NCI-H82 treated with DMSO at 0.1 percent for 48 hours (cell line): ENCODE results near the gene CFH.
"Not testable (repeated sequence)": the region's sequence is repeated elsewhere in the genome, so short reads cannot be mapped to it uniquely, and the experiment has no call there.

ENCODE experiments used
- DNase-seq: peaks from one replicate; lab custom pipeline; 2025; ENCODE audit not compliant: unreplicated experiment; lab: John Stamatoyannopoulos, UW

The CFH gene

GRCh38 chr1:196661345-196661744, 9.5 kb downstream of the CFH start:
- no peak for DNase-seq

DNA sequence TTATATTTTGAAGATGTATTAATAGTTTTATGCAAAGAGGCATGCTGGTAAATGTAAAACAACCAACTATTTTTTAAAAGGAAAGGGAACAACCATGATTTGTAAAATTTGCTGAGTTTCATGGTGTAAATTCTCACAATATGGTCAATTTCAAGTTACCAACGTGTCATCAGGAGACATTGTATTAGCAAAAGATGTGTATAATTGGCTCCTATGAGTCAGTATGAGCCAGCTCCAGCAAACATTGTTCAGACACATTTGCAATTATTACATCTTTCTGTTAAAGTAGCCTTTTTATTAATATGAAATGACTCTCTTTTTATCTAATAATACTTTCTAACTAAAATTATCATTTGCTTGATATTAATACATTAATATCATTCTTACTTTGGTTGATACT, 15.3 kb downstream of the CFH start:
- no peak for DNase-seq

GRCh38 chr1:196669051-196669450, 17.2 kb downstream of the CFH start:
- no peak for DNase-seq

GRCh38 chr1:196669693-196670092, 17.9 kb downstream of the CFH start:
- DNase-seq: no peak

GRCh38 chr1:196674908-196675307, 23.1 kb downstream of the CFH start:
- no peak for DNase-seq

GRCh38 chr1:196677781-196678509, 26.1 kb downstream of the CFH start:
- no peak for DNase-seq

- no peak for DNase-seq
Measured at GRCh38 chr1:196678510-196678884, 26.7 kb downstream of the CFH start.

DNA sequence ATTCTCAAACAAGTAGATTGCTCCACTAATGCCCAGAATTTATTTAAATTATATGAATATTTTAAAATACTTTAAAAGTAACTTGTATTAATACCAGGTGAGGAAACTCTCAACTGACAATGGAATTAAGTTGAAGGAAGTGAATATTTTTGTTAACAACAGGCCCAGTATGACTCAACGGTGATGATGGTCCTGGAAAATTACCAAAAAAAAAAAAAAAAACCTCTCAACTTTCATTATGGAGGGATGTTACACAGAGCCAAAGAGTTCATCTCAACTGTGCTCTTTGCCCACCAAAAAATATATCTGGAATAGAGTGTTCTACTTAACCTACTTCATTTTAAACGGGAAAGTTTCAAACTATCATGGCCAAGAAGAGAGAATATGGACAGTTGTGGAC, 28.3 kb downstream of the CFH start:
- DNase-seq: no peak

DNA sequence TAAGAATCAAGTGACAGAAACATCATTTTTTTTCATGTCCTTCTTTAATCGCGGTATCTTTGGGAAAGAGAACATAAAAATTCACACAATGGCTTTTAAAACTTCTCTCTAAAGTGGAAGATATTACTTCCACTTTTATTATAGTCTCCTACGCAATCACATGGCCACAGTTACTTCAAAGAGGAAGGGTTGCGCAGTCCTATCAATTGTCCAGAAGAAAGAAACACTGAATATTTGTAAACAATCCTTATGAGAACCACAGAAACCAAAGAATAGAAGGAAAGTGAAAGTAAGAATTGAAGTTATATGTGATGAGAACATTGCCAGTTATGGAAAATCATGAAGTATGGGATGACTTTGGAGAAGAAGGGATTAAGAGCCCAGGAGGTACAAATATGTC, 32.6 kb downstream of the CFH start:
- no peak for DNase-seq

- no peak for DNase-seq
Measured at GRCh38 chr1:196685506-196685905, 33.7 kb downstream of the CFH start.

GRCh38 chr1:196689001-196689400, 37.2 kb downstream of the CFH start:
- DNase-seq: no peak

DNA sequence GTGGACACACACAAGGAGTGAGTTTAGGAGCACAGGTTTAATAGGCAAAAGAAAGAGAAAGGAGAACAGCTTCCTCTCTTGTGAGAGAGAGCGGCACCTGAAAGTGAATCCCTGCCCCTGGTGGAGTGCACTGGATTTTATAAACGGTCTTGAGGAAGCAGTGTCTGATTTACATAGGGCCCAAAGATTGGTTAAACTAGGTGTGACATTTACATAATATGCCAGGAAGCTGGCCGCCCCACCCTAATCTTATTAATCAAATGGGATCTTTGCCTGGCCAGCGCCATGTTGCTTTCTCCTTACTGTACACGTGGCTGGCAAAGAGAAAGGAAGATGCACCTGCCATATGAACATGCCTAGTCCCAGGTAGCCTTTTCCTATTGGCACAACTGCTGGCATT, 38.7 kb downstream of the CFH start:
- peak; percentile 77 for DNase-seq

DNA sequence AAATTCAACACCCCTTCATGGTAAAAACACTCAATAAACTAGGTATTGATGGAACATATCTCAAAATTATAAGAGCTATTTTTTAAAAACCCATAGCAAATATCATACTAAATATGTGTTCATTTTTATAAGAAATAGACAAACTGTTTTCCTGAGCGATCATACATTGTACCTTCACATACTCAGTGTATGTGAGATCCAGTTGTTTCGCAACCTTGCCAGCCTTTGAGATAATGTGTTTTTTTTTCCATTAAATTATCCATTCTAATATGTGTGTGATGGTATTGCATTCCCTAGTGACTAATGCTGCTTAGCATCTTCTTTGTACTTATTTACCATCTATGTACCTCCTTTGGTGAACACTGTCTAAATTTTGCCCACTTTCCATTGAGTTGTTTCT, 47.1 kb downstream of the CFH start:
- DNase-seq: no peak

- DNase-seq: no peak
Measured at GRCh38 chr1:196701144-196701543, 49.3 kb downstream of the CFH start.

DNA sequence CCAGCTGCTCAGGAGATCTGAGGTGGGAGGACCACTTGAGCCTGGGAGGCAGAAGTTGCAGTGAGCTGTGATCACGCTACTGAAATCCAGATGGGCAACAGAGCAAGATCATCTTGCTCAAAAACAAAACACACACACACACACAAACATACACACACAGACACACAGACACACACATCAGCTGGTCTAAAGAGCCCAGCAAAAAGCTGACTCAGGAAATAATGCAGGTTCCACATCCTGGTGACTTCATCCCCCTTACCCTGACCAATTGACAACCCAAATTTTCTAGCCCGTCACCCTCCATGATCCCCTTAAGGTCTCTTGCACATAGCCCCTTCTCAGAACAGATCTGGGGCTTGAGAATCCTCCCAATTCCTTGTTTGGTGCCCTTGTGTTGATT, 58.0 kb downstream of the CFH start:
- not testable (repeated sequence) for DNase-seq

- no peak for DNase-seq
Measured at GRCh38 chr1:196717868-196718267, 66.0 kb downstream of the CFH start.

- peak; percentile 43 for DNase-seq
Measured at GRCh38 chr1:196723325-196724185, 71.7 kb downstream of the CFH start.

DNA sequence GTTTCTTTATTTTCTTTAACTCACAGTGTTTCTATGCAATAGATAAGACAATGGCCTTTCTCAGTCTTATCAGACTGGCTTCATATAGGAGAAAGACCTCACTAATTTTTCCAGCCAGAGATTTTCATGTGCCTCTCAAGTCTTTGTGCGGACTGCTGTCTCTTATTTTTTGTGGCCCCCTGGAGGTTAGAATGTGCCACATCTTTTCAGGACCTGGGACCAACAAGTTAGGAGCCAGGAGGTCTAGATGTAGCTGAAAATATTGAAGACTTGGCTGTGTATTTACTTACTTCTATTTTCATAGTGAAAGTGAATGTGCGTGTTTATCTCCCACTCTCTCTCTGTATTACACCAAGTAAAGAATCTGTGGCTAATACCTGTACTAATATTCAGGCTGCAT, 80.7 kb downstream of the CFH start:
- no peak for DNase-seq

DNA sequence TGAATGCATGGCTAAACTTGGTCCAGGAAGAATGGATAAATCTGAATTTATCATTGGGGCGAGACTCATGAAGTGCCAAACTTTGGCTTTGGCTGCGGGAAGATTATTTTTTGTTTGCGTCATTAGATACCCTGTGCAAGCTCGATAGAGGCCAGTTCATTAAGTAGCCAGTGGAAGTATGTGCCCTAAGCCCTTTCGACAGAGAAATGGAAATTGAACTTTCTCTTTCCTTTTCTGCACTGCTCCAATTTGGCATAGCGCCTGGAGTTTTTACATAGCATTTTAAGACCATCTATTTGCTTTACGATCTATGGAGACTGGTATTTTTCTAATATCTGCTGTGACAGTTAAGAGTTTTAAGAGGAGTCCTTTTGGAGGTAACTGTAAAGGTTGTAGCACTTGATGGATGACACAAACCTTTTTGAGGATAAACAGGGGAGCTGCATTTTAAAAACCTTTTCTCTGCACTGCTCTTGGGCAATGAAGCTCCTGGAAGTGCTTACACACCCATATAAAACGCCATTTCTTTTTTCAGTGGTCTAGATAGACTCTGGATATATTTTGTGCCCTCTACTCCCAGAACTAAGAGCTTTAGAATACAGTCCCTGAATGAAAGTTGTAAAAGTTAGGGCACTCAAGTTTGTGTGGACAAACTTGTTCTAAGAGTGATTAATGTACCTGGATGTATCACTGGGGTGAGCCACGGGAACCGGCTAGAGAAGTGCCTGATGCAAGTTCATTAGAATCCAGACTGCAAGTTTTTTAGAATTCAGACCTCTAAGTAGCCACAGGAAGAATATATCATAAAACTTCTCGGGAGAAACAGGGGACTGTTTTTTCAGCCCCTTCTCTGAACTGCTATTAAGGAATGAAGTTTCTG, 81.5 kb downstream of the CFH start:
- DNase-seq: no peak

- no peak for DNase-seq
Measured at GRCh38 chr1:196734006-196734405, 82.2 kb downstream of the CFH start.

- no peak for DNase-seq
Measured at GRCh38 chr1:196734460-196734859, 82.6 kb downstream of the CFH start.

- no peak for DNase-seq
Measured at GRCh38 chr1:196738730-196739129, 86.9 kb downstream of the CFH start.
